Bronchial epithelial cell (primary cell): Measurements from ENCODE around the gene PCSK5. TPM values are rescaled to one million over a fixed set of nuclear protein-coding genes. Genes with fewer than 3 reads are reported as not detected.

Experiments
- DNase-seq: peaks from one replicate; pipeline ENCODE4 v3.0.0-alpha.2; 2010; ENCODE audit warnings: low read depth
- FAIRE-seq: peaks from 2 replicates; lab custom pipeline; 2011; peaks lifted over from hg19 to GRCh38; lab: Jason Lieb, UNC
- H3K27me3 ChIP-seq: 2 replicates; pipeline ENCODE4 v1.5.1; 2011; ENCODE audit warnings: low read length; ENCODE audit not compliant: control insufficient read depth, insufficient read depth
- H3K36me3 ChIP-seq: 2 replicates; pipeline ENCODE4 v1.5.1; 2011; ENCODE audit warnings: low read length; ENCODE audit not compliant: control insufficient read depth, insufficient read depth
- H3K4me3 ChIP-seq: 2 replicates; pipeline ENCODE4 v1.5.1; 2011; ENCODE audit warnings: mild to moderate bottlenecking, low read depth, low read length, control low read depth
- total RNA-seq: library from RNA; depleted of rRNA; stranded (reverse); fragments of >200 nt; gene quantifications from 2 replicates; pipeline ENCODE4 v1.2.1, GENCODE V29; 2014
- TF ChIP-seq, protein P1 (sequence below): IDR thresholded peaks from 2 replicates; pipeline ENCODE4 v1.5.1; 2011; ENCODE audit warnings: mild to moderate bottlenecking, moderate library complexity, low read length, control low read depth, inconsistent platforms; ENCODE audit not compliant: insufficient read depth, severe bottlenecking

Gene PCSK5
- total RNA-seq, 1 donor from 2014 or later: 4.2 TPM

DNA sequence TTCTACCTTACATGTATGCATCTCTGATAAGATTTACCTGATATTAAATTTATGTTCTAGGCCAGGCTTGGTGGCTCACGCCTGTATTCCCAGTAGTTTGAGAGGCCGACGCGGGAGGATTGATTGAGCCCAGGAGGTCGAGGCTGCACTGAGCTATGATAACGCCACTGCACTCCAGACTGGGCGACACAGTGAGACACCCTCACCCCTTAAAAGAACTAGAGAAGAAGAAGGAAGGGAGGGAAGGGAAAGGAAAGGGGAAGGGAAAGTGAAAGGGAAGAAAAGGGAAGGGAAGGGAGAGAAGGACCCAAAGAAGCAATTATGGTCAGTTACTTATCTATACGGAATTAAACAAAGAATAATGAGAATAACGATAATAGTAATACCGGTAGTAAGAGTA, 504.9 kb downstream of the PCSK5 start:
- TF ChIP-seq, protein P1, sequence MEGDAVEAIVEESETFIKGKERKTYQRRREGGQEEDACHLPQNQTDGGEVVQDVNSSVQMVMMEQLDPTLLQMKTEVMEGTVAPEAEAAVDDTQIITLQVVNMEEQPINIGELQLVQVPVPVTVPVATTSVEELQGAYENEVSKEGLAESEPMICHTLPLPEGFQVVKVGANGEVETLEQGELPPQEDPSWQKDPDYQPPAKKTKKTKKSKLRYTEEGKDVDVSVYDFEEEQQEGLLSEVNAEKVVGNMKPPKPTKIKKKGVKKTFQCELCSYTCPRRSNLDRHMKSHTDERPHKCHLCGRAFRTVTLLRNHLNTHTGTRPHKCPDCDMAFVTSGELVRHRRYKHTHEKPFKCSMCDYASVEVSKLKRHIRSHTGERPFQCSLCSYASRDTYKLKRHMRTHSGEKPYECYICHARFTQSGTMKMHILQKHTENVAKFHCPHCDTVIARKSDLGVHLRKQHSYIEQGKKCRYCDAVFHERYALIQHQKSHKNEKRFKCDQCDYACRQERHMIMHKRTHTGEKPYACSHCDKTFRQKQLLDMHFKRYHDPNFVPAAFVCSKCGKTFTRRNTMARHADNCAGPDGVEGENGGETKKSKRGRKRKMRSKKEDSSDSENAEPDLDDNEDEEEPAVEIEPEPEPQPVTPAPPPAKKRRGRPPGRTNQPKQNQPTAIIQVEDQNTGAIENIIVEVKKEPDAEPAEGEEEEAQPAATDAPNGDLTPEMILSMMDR: no peak
- Histone ChIP-seq H3K4me3 (no peak overlapping the region), H3K36me3 (no peaks in the 10 kb centered on the region), H3K27me3 (no peaks in the 10 kb centered on the region)
- no peak for DNase-seq
- no peak for FAIRE-seq

DNA sequence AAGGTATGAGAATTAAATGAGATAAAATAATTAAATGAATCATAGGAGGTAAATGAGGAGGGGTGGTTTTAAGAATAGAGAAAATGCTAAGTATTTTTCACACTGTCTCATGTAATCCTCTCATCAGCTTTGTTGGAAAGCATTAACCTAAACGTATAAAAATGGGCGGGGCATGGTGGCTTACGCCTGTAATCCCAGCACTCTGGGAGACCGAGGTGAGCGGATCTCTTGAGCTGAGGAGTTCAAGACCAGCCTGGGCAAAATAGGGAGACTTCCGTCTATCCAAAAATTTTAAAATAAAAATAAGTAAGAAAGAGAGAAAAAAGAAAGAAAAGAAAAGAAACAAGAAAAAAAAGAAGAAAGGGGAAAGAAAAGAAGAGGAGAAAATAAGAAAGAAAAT, 505.7 kb downstream of the PCSK5 start:
- FAIRE-seq (no peak), DNase-seq (no peak)
- no peaks in the 10 kb centered on the region for H3K36me3 ChIP-seq
- H3K27me3 ChIP-seq: no peaks in the 10 kb centered on the region
- TF ChIP-seq, protein P1: no peak
- H3K4me3 ChIP-seq: no peak overlapping the region

DNA sequence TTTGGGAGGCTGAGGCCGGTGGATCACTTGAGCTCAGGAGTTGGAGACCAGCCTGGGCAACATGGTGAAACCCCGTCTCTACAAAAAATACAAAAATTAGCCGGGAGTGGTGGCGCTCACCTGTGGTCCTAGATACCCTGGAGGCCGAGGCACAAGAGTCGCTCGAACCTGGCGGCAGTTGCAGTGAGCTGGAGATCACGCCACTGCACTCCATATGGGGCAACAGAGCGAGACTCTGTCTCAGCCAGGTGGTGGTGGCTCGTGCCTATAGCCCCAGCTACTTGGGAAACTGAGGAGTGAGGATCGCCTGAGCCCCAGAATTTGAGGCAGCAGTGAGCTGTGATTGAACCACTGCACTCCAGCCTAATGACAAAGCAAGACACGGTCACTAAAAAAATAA, 506.1 kb downstream of the PCSK5 start:
- TF ChIP-seq, protein P1: no peak
- DNase-seq (no peak), FAIRE-seq (no peak)
- no peak overlapping the region for H3K4me3 ChIP-seq
- no peaks in the 10 kb centered on the region for H3K27me3 ChIP-seq
- no peaks in the 10 kb centered on the region for H3K36me3 ChIP-seq

DNA sequence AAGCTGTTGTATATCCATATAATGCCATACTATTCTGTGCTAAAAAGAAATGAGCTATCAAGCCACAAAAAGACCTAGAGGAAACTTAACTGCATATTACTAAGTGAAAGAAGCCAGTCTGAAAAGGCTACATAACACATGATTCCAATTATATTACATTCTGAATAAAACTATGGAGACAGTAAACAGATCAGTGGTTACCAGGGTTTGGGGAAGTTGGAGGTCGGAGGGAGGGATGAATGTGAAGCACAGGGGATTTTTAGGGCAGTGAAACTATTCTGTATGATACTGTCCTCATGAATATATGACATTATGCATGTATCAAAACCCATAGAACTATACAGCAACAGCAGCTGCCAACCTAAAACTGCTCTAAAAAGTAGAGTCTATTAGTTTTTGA, 509.4 kb downstream of the PCSK5 start:
- Histone ChIP-seq H3K36me3 (no peaks in the 10 kb centered on the region), H3K27me3 (no peaks in the 10 kb centered on the region), H3K4me3 (no peak overlapping the region)
- no peak for DNase-seq
- no peak for FAIRE-seq
- TF ChIP-seq, protein P1: no peak

DNA sequence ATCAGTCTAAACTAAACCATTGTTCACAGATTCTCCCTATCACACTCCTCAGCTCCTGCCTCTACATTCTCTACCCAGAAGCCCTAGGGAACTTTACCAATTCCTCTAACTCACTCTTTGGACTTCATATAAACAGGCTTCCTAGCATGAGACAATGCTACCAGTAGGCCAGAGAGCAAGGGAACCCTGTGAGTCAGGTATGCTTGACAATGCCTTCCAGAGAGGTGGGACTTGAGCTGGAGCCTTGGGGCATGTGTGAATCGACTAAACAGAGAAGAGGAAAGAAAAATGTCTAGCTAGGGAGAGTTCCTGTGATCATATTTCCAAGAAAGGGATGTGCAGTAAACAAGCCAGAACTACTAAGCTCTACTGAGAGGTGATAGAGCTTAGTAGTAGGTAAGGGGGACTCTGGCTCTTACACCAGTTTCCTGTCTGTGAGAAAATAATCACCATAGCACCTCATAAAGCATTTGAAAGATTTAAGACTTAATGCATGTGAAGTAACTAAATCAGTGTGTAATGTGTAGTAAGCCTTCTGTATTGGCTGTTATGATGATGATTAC, 510.1 kb downstream of the PCSK5 start:
- H3K27me3 ChIP-seq: no peaks in the 10 kb centered on the region
- H3K36me3 ChIP-seq: no peaks in the 10 kb centered on the region
- FAIRE-seq: peak; percentile 62
- TF ChIP-seq, protein P1: no peak
- no peak overlapping the region for H3K4me3 ChIP-seq
- DNase-seq: peak; percentile 85

DNA sequence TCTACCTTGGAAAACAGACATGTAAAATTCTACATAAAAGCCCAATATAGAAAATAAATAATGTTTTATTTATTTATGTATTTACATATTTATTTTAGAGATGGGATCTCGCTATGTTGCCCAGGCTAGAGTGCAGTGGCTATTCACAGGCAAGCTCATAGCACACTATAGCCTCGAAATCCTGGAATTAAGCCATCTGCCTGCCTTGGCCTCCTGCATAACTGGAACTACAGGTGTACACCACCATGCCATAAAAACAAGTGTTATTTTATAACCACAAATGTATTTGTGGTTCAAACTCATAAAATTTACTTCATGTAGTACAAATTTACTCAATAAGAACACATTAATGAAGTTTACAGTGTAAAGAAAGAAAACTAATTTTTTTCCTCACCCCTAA, 510.7 kb downstream of the PCSK5 start:
- Histone ChIP-seq H3K27me3 (no peaks in the 10 kb centered on the region), H3K4me3 (no peak overlapping the region), H3K36me3 (no peaks in the 10 kb centered on the region)
- no peak for FAIRE-seq
- TF ChIP-seq, protein P1: no peak
- DNase-seq: no peak
